ENCODE results near the gene MORC3.

MORC3 gene

DNA sequence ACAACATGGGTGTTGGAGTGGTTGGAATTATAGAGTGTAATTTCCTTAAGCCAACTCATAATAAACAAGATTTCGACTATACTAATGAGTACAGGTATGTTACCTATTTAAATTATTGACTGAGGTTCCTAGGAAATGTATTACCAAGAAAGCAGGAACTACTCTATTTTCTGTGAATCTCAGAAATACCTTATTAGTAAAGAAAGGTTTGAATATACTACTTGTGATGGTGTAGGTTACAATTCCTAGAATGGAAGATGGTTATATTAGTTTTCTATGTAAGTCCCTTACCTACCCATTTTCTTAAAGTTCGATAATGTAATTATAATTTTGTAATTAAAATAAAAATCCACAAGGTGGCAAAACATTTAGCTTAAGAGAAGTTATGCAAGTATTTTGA is 29.3 kb downstream of the MORC3 start:
- H3K27me3 ChIP-seq (replicated peaks; ENCODE audit: control insufficient read depth, insufficient read depth, low read length, poor library complexity, severe bottlenecking) = no peaks in the 10 kb centered on the region
- peaks cover 67% of the 10 kb centered on the region for H3K36me3 ChIP-seq (ENCODE audit: control insufficient read depth, insufficient read depth, low read length)
- no peak overlapping the region for H3K27ac ChIP-seq (ENCODE audit: insufficient read depth, low read length, poor library complexity, severe bottlenecking)
- no peak for DNase-seq
- no peaks in the 10 kb centered on the region for H3K4me1 ChIP-seq (ENCODE audit: control insufficient read depth, insufficient read depth, low read length, poor library complexity, severe bottlenecking)
- H3K4me3 ChIP-seq (ENCODE audit: insufficient read depth, low read depth, low read length, poor library complexity, severe bottlenecking) = no peak overlapping the region
- no peaks in the 10 kb centered on the region for H3K9me3 ChIP-seq (ENCODE audit: control insufficient read depth, low read length)

- Histone ChIP-seq H3K36me3 (ENCODE audit: control insufficient read depth, insufficient read depth, low read length) (peaks cover 57% of the 10 kb centered on the region), H3K4me3 (ENCODE audit: insufficient read depth, low read depth, low read length, poor library complexity, severe bottlenecking) (no peak overlapping the region), H3K4me1 (ENCODE audit: control insufficient read depth, insufficient read depth, low read length, poor library complexity, severe bottlenecking) (no peaks in the 10 kb centered on the region), H3K27me3 (replicated peaks; ENCODE audit: control insufficient read depth, insufficient read depth, low read length, poor library complexity, severe bottlenecking) (no peaks in the 10 kb centered on the region), H3K9me3 (ENCODE audit: control insufficient read depth, low read length) (no peaks in the 10 kb centered on the region), H3K27ac (ENCODE audit: insufficient read depth, low read length, poor library complexity, severe bottlenecking) (no peak overlapping the region)
- DNase-seq = no peak
Measured at GRCh38 chr21:36350282-36350910, 30.4 kb downstream of the MORC3 start.

DNA sequence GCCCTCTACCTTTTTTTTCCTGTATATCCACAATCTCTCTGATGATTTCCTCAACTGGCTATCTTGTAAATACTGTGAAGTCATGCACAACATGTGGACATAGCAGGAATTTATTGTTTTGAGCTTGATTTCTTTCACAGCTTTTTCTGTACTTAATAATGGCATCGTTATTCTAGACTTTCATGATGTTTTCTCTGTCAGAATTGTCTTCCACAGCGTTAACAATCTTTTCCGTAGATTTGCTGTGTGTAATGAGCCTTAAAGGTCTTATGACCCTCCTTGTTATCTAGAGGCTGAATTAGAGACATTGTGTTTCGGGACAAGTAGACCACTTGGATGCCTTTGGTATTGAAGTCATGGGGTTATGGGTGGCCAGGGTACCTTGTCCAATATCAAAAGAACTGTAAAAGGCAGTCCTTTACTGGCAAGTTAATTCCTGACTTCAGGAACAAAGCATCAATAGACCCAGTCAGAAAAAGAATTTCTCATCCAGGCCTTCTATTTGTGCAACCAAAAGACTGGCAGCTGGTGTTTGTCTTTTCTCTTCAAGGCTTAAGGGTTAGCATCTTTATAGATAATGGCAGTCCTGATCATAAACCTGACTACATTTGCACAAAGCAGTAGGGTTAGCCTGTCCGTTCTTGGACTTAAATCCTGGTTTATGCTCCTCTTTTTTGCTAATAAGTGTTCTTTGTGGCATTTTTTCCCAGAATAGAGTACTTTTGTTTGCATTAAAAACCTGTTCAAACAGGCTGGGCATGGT is 35.1 kb downstream of the MORC3 start:
- no peaks in the 10 kb centered on the region for H3K27me3 ChIP-seq (replicated peaks; ENCODE audit: control insufficient read depth, insufficient read depth, low read length, poor library complexity, severe bottlenecking)
- H3K4me3 ChIP-seq (ENCODE audit: insufficient read depth, low read depth, low read length, poor library complexity, severe bottlenecking) = no peak overlapping the region
- DNase-seq = no peak
- H3K9me3 ChIP-seq (ENCODE audit: control insufficient read depth, low read length) = no peaks in the 10 kb centered on the region
- no peaks in the 10 kb centered on the region for H3K4me1 ChIP-seq (ENCODE audit: control insufficient read depth, insufficient read depth, low read length, poor library complexity, severe bottlenecking)
- H3K36me3 ChIP-seq (ENCODE audit: control insufficient read depth, insufficient read depth, low read length) = peaks cover 34% of the 10 kb centered on the region
- H3K27ac ChIP-seq (ENCODE audit: insufficient read depth, low read length, poor library complexity, severe bottlenecking) = no peak overlapping the region

DNA sequence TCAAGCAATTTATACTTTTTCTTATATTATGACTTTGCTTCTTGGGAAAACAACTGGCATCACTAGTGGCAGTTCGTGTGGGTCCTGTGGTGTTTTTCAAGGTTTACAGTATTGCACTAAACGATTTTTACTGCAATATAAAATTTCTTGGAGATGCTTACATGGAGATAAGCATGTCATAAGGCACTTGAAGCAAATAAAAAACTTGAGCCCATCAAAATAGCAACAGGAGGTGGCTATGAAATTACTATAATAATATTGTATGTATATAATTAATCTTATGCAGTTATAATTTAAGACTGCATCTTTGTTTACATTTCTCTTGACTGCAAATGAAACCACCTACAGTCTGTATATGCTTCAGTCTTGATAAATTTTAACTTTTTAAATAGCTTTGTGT is 35.9 kb downstream of the MORC3 start:
- peaks cover 37% of the 10 kb centered on the region for H3K36me3 ChIP-seq (ENCODE audit: control insufficient read depth, insufficient read depth, low read length)
- no peak overlapping the region for H3K27ac ChIP-seq (ENCODE audit: insufficient read depth, low read length, poor library complexity, severe bottlenecking)
- H3K9me3 ChIP-seq (ENCODE audit: control insufficient read depth, low read length) = no peaks in the 10 kb centered on the region

DNA sequence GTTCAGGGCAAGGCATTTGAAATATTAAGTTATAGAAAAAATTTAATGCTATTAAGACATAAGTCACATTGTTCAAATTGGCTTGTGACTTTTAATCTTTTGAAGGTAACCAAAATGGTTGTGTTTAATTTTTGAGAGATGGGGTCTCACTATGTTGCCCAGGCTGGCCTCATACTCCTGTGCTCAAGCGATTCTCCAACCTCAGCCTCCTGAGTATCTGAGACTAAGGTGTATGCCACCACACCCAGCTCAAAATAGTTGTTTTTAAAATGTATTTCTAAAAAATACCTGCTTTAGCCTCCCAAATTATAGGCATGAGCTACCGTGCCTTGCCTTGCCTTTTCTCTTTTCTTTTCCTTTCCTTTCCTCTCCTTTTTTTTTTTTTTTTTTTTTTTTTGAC is 39.2 kb downstream of the MORC3 start:
- Histone ChIP-seq H3K9me3 (ENCODE audit: control insufficient read depth, low read length) (no peaks in the 10 kb centered on the region), H3K36me3 (ENCODE audit: control insufficient read depth, insufficient read depth, low read length) (peaks cover 50% of the 10 kb centered on the region), H3K4me3 (ENCODE audit: insufficient read depth, low read depth, low read length, poor library complexity, severe bottlenecking) (no peak overlapping the region), H3K27ac (ENCODE audit: insufficient read depth, low read length, poor library complexity, severe bottlenecking) (no peak overlapping the region), H3K4me1 (ENCODE audit: control insufficient read depth, insufficient read depth, low read length, poor library complexity, severe bottlenecking) (no peaks in the 10 kb centered on the region), H3K27me3 (replicated peaks; ENCODE audit: control insufficient read depth, insufficient read depth, low read length, poor library complexity, severe bottlenecking) (no peaks in the 10 kb centered on the region)
- DNase-seq = no peak

More for the DNA sequence above, 35.9 kb downstream of the MORC3 start:
- no peak overlapping the region for H3K4me3 ChIP-seq (ENCODE audit: insufficient read depth, low read depth, low read length, poor library complexity, severe bottlenecking)
- no peaks in the 10 kb centered on the region for H3K4me1 ChIP-seq (ENCODE audit: control insufficient read depth, insufficient read depth, low read length, poor library complexity, severe bottlenecking)
- no peak for DNase-seq
- H3K27me3 ChIP-seq (replicated peaks; ENCODE audit: control insufficient read depth, insufficient read depth, low read length, poor library complexity, severe bottlenecking) = no peaks in the 10 kb centered on the region

- Histone ChIP-seq H3K4me1 (ENCODE audit: control insufficient read depth, insufficient read depth, low read length, poor library complexity, severe bottlenecking) (no peaks in the 10 kb centered on the region), H3K36me3 (ENCODE audit: control insufficient read depth, insufficient read depth, low read length) (peaks cover 83% of the 10 kb centered on the region), H3K9me3 (ENCODE audit: control insufficient read depth, low read length) (no peaks in the 10 kb centered on the region), H3K27ac (ENCODE audit: insufficient read depth, low read length, poor library complexity, severe bottlenecking) (no peak overlapping the region), H3K27me3 (replicated peaks; ENCODE audit: control insufficient read depth, insufficient read depth, low read length, poor library complexity, severe bottlenecking) (no peaks in the 10 kb centered on the region), H3K4me3 (ENCODE audit: insufficient read depth, low read depth, low read length, poor library complexity, severe bottlenecking) (no peak overlapping the region)
- no peak for DNase-seq
Measured at GRCh38 chr21:36369064-36369685, 49.2 kb downstream of the MORC3 start.

GRCh38 chr21:36375994-36376393 is 56.0 kb downstream of the MORC3 start:
- peaks cover 56% of the 10 kb centered on the region for H3K36me3 ChIP-seq (ENCODE audit: control insufficient read depth, insufficient read depth, low read length)
- H3K4me3 ChIP-seq (ENCODE audit: insufficient read depth, low read depth, low read length, poor library complexity, severe bottlenecking) = no peak overlapping the region
- no peaks in the 10 kb centered on the region for H3K9me3 ChIP-seq (ENCODE audit: control insufficient read depth, low read length)
- H3K27me3 ChIP-seq (replicated peaks; ENCODE audit: control insufficient read depth, insufficient read depth, low read length, poor library complexity, severe bottlenecking) = no peaks in the 10 kb centered on the region
- DNase-seq = no peak
- H3K4me1 ChIP-seq (ENCODE audit: control insufficient read depth, insufficient read depth, low read length, poor library complexity, severe bottlenecking) = no peaks in the 10 kb centered on the region
- no peak overlapping the region for H3K27ac ChIP-seq (ENCODE audit: insufficient read depth, low read length, poor library complexity, severe bottlenecking)

DNA sequence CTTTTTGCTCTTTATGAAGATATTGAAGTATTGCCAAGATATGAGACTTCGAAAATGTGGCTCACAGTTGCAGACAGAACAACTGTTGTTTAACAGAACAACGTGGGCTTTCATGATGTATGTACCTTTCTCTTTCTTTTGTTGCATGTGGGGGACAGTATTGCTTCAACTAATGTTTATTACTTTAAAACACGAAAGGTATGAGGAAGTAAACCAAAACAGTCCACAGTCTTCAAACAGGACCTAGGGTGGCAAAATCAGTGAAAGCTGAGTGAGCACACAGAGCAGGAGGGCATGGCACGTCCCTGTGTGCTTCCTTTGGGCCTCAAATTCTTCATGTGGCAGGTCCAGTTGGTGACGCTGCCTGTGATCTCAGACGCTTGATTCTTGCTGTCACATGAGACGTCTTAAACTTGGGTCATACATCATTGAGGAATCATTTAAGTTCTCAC is 57.4 kb downstream of the MORC3 start:
- no peak for DNase-seq
- Histone ChIP-seq H3K27ac (ENCODE audit: insufficient read depth, low read length, poor library complexity, severe bottlenecking) (no peak overlapping the region), H3K4me1 (ENCODE audit: control insufficient read depth, insufficient read depth, low read length, poor library complexity, severe bottlenecking) (no peaks in the 10 kb centered on the region), H3K36me3 (ENCODE audit: control insufficient read depth, insufficient read depth, low read length) (peaks cover 46% of the 10 kb centered on the region), H3K27me3 (replicated peaks; ENCODE audit: control insufficient read depth, insufficient read depth, low read length, poor library complexity, severe bottlenecking) (no peaks in the 10 kb centered on the region), H3K9me3 (ENCODE audit: control insufficient read depth, low read length) (no peaks in the 10 kb centered on the region), H3K4me3 (ENCODE audit: insufficient read depth, low read depth, low read length, poor library complexity, severe bottlenecking) (no peak overlapping the region)

DNA sequence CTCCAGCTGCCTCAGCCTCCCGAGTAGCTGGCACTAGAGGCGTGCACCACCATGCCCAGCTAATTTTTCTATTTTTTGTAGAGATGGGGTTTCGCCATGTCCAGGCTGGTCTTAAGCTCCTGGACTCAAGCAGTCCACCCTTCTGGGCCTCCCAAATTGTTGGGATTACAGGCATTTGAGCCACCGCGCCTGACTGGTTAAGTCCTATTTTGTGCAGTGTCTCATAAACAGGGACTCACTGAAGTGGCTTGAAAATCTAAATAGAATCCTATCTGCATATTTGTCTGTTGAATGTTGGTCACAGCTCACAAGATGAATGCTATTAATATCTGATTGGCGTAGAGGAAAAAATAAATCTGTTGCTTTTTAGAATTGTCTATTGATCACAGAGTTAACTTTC is 59.3 kb downstream of the MORC3 start:
- no peaks in the 10 kb centered on the region for H3K27me3 ChIP-seq (replicated peaks; ENCODE audit: control insufficient read depth, insufficient read depth, low read length, poor library complexity, severe bottlenecking)
- H3K4me1 ChIP-seq (ENCODE audit: control insufficient read depth, insufficient read depth, low read length, poor library complexity, severe bottlenecking) = no peaks in the 10 kb centered on the region
- H3K9me3 ChIP-seq (ENCODE audit: control insufficient read depth, low read length) = no peaks in the 10 kb centered on the region
- H3K27ac ChIP-seq (ENCODE audit: insufficient read depth, low read length, poor library complexity, severe bottlenecking) = no peak overlapping the region
- H3K36me3 ChIP-seq (ENCODE audit: control insufficient read depth, insufficient read depth, low read length) = peaks cover 30% of the 10 kb centered on the region
- no peak for DNase-seq
- no peak overlapping the region for H3K4me3 ChIP-seq (ENCODE audit: insufficient read depth, low read depth, low read length, poor library complexity, severe bottlenecking)
